Measurements from ENCODE around the gene CUX1.

- TF ChIP-seq CTCF (IDR thresholded peaks at IDR 0.05), result no peak
- TF ChIP-seq POLR2AphosphoS5 (IDR thresholded peaks at IDR 0.05), result no peak
- TF ChIP-seq POLR2A (IDR thresholded peaks at IDR 0.05), result no peak
Observed at GRCh38 chr7:101866328-101866727, 48.9 kb downstream of the CUX1 start.
